ENCODE data around the gene MAL.

- no peak for TF ChIP-seq CTCF (IDR thresholded peaks at IDR 0.05)
- TF ChIP-seq JUN (CRISPR knock-in tag; IDR thresholded peaks at IDR 0.05), result no peak
- no peak for TF ChIP-seq CREB1 (CRISPR knock-in tag; IDR thresholded peaks at IDR 0.05)
- no peak for TF ChIP-seq NFATC4 (CRISPR knock-in tag; IDR thresholded peaks at IDR 0.05)
- TF ChIP-seq ATF3 (CRISPR knock-in tag; conservative IDR thresholded peaks at IDR 0.05), result no peak
- TF ChIP-seq IRF1 (CRISPR knock-in tag; IDR thresholded peaks at IDR 0.05), result no peak
- no peak for TF ChIP-seq MAX (CRISPR knock-in tag; IDR thresholded peaks at IDR 0.05)
- TF ChIP-seq ZNF396 (CRISPR knock-in tag; IDR thresholded peaks at IDR 0.05; ENCODE audit: borderline replicate concordance), result no peak
- TF ChIP-seq NR3C1 (CRISPR knock-in tag; conservative IDR thresholded peaks at IDR 0.05; ENCODE audit: low read depth), result no peak
- TF ChIP-seq TP53 (CRISPR knock-in tag; IDR thresholded peaks at IDR 0.05), result no peak
- no peak for TF ChIP-seq MXD4 (CRISPR knock-in tag; IDR thresholded peaks at IDR 0.05; ENCODE audit: borderline replicate concordance)
- no peak for TF ChIP-seq ZNF532 (CRISPR knock-in tag; IDR thresholded peaks at IDR 0.05; ENCODE audit: borderline replicate concordance)
- TF ChIP-seq ZNF138 (CRISPR knock-in tag; conservative IDR thresholded peaks at IDR 0.05), result no peak
These were observed 6.2 kb downstream of the MAL start for GRCh38 chr2:95031726-95032116.
